Liver (tissue), 9 donors: Measurements from ENCODE around the gene ANK3. TPM values are rescaled to one million over a fixed set of nuclear protein-coding genes. Genes with fewer than 3 reads are reported as not detected.

ENCODE experiments used
- DNase-seq: peaks from one replicate; pipeline ENCODE4 v3.0.0-alpha.2; 2017; ENCODE audit warnings: low spot score
- H3K27ac ChIP-seq, 2 donors: one replicate each; pipeline ENCODE4 v1.7.0; 2013; ENCODE audit warnings: inconsistent platforms in 2 of 2, low read length in 2 of 2, control low read depth in 1 of 2, low read depth in 1 of 2, mild to moderate bottlenecking in 1 of 2
- H3K27me3 ChIP-seq, 4 donors: one replicate each; pipeline versions ENCODE4 v1.6.1 to v1.7.0; 2013; ENCODE audit warnings: low read length in 3 of 4, inconsistent platforms in 1 of 4, mild to moderate bottlenecking in 1 of 4, moderate library complexity in 1 of 4; ENCODE audit not compliant: control insufficient read depth in 4 of 4, insufficient read depth in 4 of 4
- H3K36me3 ChIP-seq, 4 donors: one replicate each; pipeline versions ENCODE4 v1.6.1 to v1.7.0; 2013; ENCODE audit warnings: low read length in 3 of 4, mild to moderate bottlenecking in 3 of 4, low read depth in 1 of 4, moderate library complexity in 1 of 4; ENCODE audit not compliant: control insufficient read depth in 4 of 4, insufficient read depth in 3 of 4
- H3K4me1 ChIP-seq, 4 donors: one replicate each; pipeline versions ENCODE4 v1.6.1 to v1.7.0; 2013; ENCODE audit warnings: low read length in 3 of 4, mild to moderate bottlenecking in 3 of 4, moderate library complexity in 1 of 4; ENCODE audit not compliant: control insufficient read depth in 4 of 4, insufficient read depth in 4 of 4
- H3K4me3 ChIP-seq, 3 donors: one replicate each; pipeline versions ENCODE4 v1.6.1 to v1.7.0; 2013; ENCODE audit warnings: low read length in 3 of 3, control low read depth in 1 of 3, low read depth in 1 of 3, mild to moderate bottlenecking in 1 of 3
- H3K9ac ChIP-seq, 2 donors: one replicate each; pipeline ENCODE4 v1.7.0; 2013; ENCODE audit warnings: low read length in 2 of 2, mild to moderate bottlenecking in 2 of 2, moderate library complexity in 2 of 2, control low read depth in 1 of 2, low read depth in 1 of 2
- H3K9me3 ChIP-seq, 4 donors: one replicate each; pipeline versions ENCODE4 v1.6.1 to v1.7.0; 2013; ENCODE audit warnings: low read length in 3 of 4; ENCODE audit not compliant: control insufficient read depth in 4 of 4
- ATF3 ChIP-seq: IDR thresholded peaks from 2 replicates; pipeline ENCODE4 v1.6.1; 2016; ENCODE audit warnings: antibody characterized with exemption
- EGR1 ChIP-seq, 2 donors: IDR thresholded peaks; 2 replicates each; pipeline ENCODE4 v1.6.1; 2016 to 2018; ENCODE audit warnings: antibody characterized with exemption in 2 of 2, low read depth in 2 of 2
- FOXA2 ChIP-seq: IDR thresholded peaks from 2 replicates; pipeline ENCODE4 v1.6.1; 2016; ENCODE audit warnings: antibody characterized with exemption
- GABPA ChIP-seq, 2 donors: IDR thresholded peaks in 1 of 2; conservative IDR thresholded peaks in 1 of 2; 2 replicates each; pipeline ENCODE4 v1.6.1; 2016; ENCODE audit warnings: antibody characterized with exemption in 2 of 2, mild to moderate bottlenecking in 1 of 2, moderate library complexity in 1 of 2
- HNF4A ChIP-seq, 2 donors: conservative IDR thresholded peaks; 2 replicates each; pipeline ENCODE4 v1.6.1; 2016; ENCODE audit warnings: antibody characterized with exemption in 2 of 2, mild to moderate bottlenecking in 2 of 2
- HNF4G ChIP-seq: IDR thresholded peaks from 2 replicates; pipeline ENCODE4 v1.6.1; 2016; ENCODE audit warnings: antibody characterized with exemption
- JUND ChIP-seq, 2 donors: IDR thresholded peaks; 2 replicates each; pipeline ENCODE4 v1.6.1; 2016; ENCODE audit warnings: antibody characterized with exemption in 2 of 2
- MAX ChIP-seq: IDR thresholded peaks from 2 replicates; pipeline ENCODE4 v1.6.1; 2016; ENCODE audit warnings: antibody characterized with exemption
- NR2F2 ChIP-seq: IDR thresholded peaks from 2 replicates; pipeline ENCODE4 v1.6.1; 2016; ENCODE audit warnings: antibody characterized with exemption
- RAD21 ChIP-seq, 2 donors: IDR thresholded peaks; 2 replicates each; pipeline ENCODE4 v1.6.1; 2016; ENCODE audit warnings: antibody characterized with exemption in 2 of 2, mild to moderate bottlenecking in 2 of 2
- REST ChIP-seq: IDR thresholded peaks from 2 replicates; pipeline ENCODE4 v1.6.1; 2016; ENCODE audit warnings: antibody characterized with exemption, mild to moderate bottlenecking
- RXRA ChIP-seq, 2 donors: IDR thresholded peaks; 2 replicates each; pipeline ENCODE4 v1.6.1; 2017 to 2018; ENCODE audit warnings: antibody characterized with exemption in 2 of 2, mild to moderate bottlenecking in 1 of 2
- SP1 ChIP-seq: IDR thresholded peaks from 2 replicates; pipeline ENCODE4 v1.6.1; 2018; ENCODE audit warnings: antibody characterized with exemption, mild to moderate bottlenecking
- TAF1 ChIP-seq: conservative IDR thresholded peaks from 2 replicates; pipeline ENCODE4 v1.6.1; 2016; ENCODE audit warnings: antibody characterized with exemption, mild to moderate bottlenecking
- YY1 ChIP-seq: IDR thresholded peaks from 2 replicates; pipeline ENCODE4 v1.6.1; 2016; ENCODE audit warnings: antibody characterized with exemption, mild to moderate bottlenecking
- WGBS: extraction: QIAGEN DNeasy Blood & Tissue Kit; methylation state at CpG from one replicate; pipeline ENCODE4 v1.1.7; 2013; 5-methylcytosine and 5-hydroxymethylcytosine counted together
- polyA plus RNA-seq, 2 donors: library from polyadenylated mRNA; stranded (reverse) in 1 of 2; unstranded in 1 of 2; fragments of 200-250 nt in 1 of 2; fragments of >200 nt in 1 of 2; fragmentation: Nextera tagmentation in 1 of 2; extraction: Ambion mirVana in 1 of 2; gene quantifications; one replicate each; pipeline versions ENCODE4 v1.2.1 to v1.2.3, GENCODE V29; 2013 to 2015
- total RNA-seq, 2 donors: library from RNA; depleted of rRNA; stranded (reverse); fragments of >200 nt; gene quantifications; one replicate each; pipeline ENCODE4 v1.2.3, GENCODE V29; 2014
- TF ChIP-seq, protein P1 (sequence below): fragments of 150-350 bp; IDR thresholded peaks from 2 replicates; pipeline ENCODE4 v1.5.1; 2017; ENCODE audit warnings: improper control_type of control experiment, low read depth, low read length; ENCODE audit not compliant: missing input control
- TF ChIP-seq, protein P2 (sequence below): IDR thresholded peaks from 2 replicates; pipeline ENCODE4 v1.6.1; 2016; ENCODE audit warnings: antibody characterized with exemption
- donor health status: healthy.
- donor health status: healthy.
- donor health status: healthy.
- donor health status: healthy.
- donor health status: healthy.

ANK3 gene
- total and polyA plus RNA-seq, 4 donors = 5.7 to 30.0 (median 9.7) TPM

DNA sequence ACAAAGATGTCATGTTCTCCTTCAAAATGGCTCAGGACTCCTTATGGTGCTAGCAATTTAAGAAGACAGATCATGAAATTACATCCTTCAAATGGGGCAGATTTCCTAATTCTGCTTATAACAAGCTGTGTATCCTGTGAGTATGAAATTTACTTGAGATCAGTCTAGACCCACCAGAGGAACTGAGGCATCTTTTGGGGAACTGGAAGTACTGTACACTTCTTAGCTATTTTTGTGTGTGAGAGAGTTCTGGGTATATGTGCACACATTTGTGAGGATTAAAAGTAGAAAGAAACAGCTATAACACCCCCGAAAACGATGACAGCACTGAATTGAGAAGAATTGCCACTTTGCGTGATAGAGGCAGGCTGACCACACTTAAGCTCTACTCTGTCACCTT is 296.4 kb downstream of the ANK3 start:
- WGBS = 88% methylated on average over 3 of the region's 3 CpGs
- Histone ChIP-seq H3K36me3 (no peaks in the 10 kb centered on the region), H3K9ac (no peak overlapping the region), H3K27ac (no peak overlapping the region), H3K9me3 (no peaks in the 10 kb centered on the region), H3K27me3 (no peaks in the 10 kb centered on the region), H3K4me1 (peaks cover 4 to 19% (median 16%) of the 10 kb centered on the region in 4 donors), H3K4me3 (no peak overlapping the region)
- no peak for TF ChIP-seq GABPA (IDR thresholded peaks at IDR 0.05 in 1 of 2, conservative IDR thresholded peaks at IDR 0.05 in 1 of 2)
- no peak for TF ChIP-seq ATF3
- no peak for TF ChIP-seq JUND (IDR thresholded peaks at IDR 0.05)
- no peak for TF ChIP-seq FOXA2
- no peak for TF ChIP-seq YY1
- TF ChIP-seq REST = no peak
- TF ChIP-seq, protein P1, sequence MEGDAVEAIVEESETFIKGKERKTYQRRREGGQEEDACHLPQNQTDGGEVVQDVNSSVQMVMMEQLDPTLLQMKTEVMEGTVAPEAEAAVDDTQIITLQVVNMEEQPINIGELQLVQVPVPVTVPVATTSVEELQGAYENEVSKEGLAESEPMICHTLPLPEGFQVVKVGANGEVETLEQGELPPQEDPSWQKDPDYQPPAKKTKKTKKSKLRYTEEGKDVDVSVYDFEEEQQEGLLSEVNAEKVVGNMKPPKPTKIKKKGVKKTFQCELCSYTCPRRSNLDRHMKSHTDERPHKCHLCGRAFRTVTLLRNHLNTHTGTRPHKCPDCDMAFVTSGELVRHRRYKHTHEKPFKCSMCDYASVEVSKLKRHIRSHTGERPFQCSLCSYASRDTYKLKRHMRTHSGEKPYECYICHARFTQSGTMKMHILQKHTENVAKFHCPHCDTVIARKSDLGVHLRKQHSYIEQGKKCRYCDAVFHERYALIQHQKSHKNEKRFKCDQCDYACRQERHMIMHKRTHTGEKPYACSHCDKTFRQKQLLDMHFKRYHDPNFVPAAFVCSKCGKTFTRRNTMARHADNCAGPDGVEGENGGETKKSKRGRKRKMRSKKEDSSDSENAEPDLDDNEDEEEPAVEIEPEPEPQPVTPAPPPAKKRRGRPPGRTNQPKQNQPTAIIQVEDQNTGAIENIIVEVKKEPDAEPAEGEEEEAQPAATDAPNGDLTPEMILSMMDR = no peak
- no peak for TF ChIP-seq RXRA (IDR thresholded peaks at IDR 0.05)
- DNase-seq = no peak

- Histone ChIP-seq H3K27me3 (no peaks in the 10 kb centered on the region), H3K4me3 (no peak overlapping the region), H3K36me3 (peaks cover 0 to 5% (median 0%) of the 10 kb centered on the region in 4 donors), H3K9ac (no peak overlapping the region), H3K27ac (no peak overlapping the region), H3K9me3 (no peaks in the 10 kb centered on the region), H3K4me1 (peaks cover 0 to 3% (median under 1%) of the 10 kb centered on the region in 4 donors)
- TF ChIP-seq, protein P1 = no peak
- TF ChIP-seq MAX = no peak
- TF ChIP-seq, protein P2, sequence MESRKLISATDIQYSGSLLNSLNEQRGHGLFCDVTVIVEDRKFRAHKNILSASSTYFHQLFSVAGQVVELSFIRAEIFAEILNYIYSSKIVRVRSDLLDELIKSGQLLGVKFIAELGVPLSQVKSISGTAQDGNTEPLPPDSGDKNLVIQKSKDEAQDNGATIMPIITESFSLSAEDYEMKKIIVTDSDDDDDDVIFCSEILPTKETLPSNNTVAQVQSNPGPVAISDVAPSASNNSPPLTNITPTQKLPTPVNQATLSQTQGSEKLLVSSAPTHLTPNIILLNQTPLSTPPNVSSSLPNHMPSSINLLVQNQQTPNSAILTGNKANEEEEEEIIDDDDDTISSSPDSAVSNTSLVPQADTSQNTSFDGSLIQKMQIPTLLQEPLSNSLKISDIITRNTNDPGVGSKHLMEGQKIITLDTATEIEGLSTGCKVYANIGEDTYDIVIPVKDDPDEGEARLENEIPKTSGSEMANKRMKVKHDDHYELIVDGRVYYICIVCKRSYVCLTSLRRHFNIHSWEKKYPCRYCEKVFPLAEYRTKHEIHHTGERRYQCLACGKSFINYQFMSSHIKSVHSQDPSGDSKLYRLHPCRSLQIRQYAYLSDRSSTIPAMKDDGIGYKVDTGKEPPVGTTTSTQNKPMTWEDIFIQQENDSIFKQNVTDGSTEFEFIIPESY = no peak
- no peak for TF ChIP-seq HNF4G
- no peak for TF ChIP-seq NR2F2
- TF ChIP-seq YY1 = no peak
- no peak for TF ChIP-seq GABPA (IDR thresholded peaks at IDR 0.05 in 1 of 2, conservative IDR thresholded peaks at IDR 0.05 in 1 of 2)
- TF ChIP-seq JUND (IDR thresholded peaks at IDR 0.05) = no peak
- no peak for TF ChIP-seq SP1
- no peak for TF ChIP-seq TAF1
- TF ChIP-seq HNF4A (conservative IDR thresholded peaks at IDR 0.05) = no peak
- no peak for TF ChIP-seq EGR1 (IDR thresholded peaks at IDR 0.05; ENCODE audit: low read depth in 2 of 2)
- TF ChIP-seq RAD21 (IDR thresholded peaks at IDR 0.05) = no peak
- WGBS = 81% methylated on average over 2 of the region's 2 CpGs
- no peak for DNase-seq
Measured at GRCh38 chr10:60086862-60087261, 302.8 kb downstream of the ANK3 start.
